Loucy (cell line): ENCODE data around the gene GNG8.

Experiments used
- EZH2phosphoT487 ChIP-seq: fragments of 200-600 bp; IDR thresholded peaks from 2 replicates; pipeline ENCODE4 v1.6.1; 2018; ENCODE audit warnings: antibody characterized with exemption, mild to moderate bottlenecking, moderate library complexity, borderline replicate concordance
- TF ChIP-seq, protein P1 (sequence below): fragments of 200-600 bp; sonication (generic); conservative IDR thresholded peaks from 2 replicates; pipeline ENCODE4 v1.5.1; 2014; ENCODE audit warnings: mild to moderate bottlenecking, antibody characterized with exemption, low read length

DNA sequence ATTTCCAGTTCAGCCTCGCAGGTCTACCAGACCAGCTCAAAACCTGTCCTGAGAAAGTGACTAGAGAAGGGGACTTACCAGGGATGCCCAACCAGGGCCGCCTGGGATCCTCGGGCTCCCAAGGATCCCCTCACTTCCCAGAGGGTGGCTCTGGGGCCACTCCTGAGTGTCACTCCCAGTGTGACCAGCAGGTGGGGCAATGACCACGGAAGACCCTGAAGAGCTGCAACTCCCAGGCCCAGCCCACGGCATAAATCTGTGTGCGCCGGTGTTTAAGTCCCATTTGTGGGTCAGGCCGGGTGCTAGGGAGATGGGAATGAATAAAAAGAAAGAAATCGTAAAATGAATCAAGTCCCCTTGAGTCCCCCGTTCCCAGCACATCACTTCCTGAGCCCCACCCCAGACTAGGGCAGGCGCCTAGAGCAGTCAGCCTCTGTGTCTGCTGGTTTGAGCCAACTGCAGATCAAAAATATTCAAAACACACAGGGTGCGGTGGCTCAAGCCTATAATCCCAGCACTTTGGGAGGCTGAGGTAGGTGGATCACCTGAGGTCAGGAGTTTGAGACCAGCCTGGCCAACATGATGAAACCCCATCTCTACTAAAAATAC, 21.8 kb downstream of the GNG8 start:
- TF ChIP-seq, protein P1, sequence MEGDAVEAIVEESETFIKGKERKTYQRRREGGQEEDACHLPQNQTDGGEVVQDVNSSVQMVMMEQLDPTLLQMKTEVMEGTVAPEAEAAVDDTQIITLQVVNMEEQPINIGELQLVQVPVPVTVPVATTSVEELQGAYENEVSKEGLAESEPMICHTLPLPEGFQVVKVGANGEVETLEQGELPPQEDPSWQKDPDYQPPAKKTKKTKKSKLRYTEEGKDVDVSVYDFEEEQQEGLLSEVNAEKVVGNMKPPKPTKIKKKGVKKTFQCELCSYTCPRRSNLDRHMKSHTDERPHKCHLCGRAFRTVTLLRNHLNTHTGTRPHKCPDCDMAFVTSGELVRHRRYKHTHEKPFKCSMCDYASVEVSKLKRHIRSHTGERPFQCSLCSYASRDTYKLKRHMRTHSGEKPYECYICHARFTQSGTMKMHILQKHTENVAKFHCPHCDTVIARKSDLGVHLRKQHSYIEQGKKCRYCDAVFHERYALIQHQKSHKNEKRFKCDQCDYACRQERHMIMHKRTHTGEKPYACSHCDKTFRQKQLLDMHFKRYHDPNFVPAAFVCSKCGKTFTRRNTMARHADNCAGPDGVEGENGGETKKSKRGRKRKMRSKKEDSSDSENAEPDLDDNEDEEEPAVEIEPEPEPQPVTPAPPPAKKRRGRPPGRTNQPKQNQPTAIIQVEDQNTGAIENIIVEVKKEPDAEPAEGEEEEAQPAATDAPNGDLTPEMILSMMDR = peak; percentile 87
- no peak for TF ChIP-seq EZH2phosphoT487
